Mucosa of descending colon (tissue), 3 donors: Measurements from ENCODE around the gene CDC14A. TPM values are rescaled to one million over a fixed set of nuclear protein-coding genes. Genes with fewer than 3 reads are reported as not detected.

Experiments
- ATAC-seq: fragments of 200-7000 bp; cut with Tn5 transposase; one replicate; pipeline ENCODE4 v1.9.1; 2020; ENCODE audit warnings: mild to moderate bottlenecking, moderate library complexity
- DNase-seq, 3 donors: peaks; one replicate each; pipeline ENCODE4 v3.0.0-alpha.2; 2020
- H3K36me3 ChIP-seq: fragments of 200-600 bp; one replicate; pipeline ENCODE4 v1.8.0; 2021; ENCODE audit warnings: low read depth, mild to moderate bottlenecking
- H3K4me1 ChIP-seq: fragments of 200-600 bp; one replicate; pipeline ENCODE4 v1.8.0; 2021; ENCODE audit warnings: low read depth, mild to moderate bottlenecking
- H3K4me3 ChIP-seq: fragments of 200-600 bp; one replicate; pipeline ENCODE4 v1.8.0; 2021; ENCODE audit warnings: mild to moderate bottlenecking
- H3K9me3 ChIP-seq: fragments of 200-600 bp; one replicate; pipeline ENCODE4 v1.8.0; 2021; ENCODE audit warnings: mild to moderate bottlenecking
- intact Hi-C, 2 donors: fragments of 100-400 bp; cut with DNase I in 1 of 2; cut with micrococcal nuclease in 1 of 2; formaldehyde crosslinking; loops; one replicate each; pipeline versions ENCODE4 v1.11.0 to v1.11.1; 2022; cut with DNase I, micrococcal nuclease
- total RNA-seq, 3 donors: library from RNA; stranded (reverse); fragmentation: NEBNext Ultra II Directional in 2 of 3; extraction: Animal tissue kit (Norgen Biotek cat#: 25700) in 2 of 3; gene quantifications; one replicate each; pipeline versions ENCODE4 v1.2.1 to v1.2.4, GENCODE V29; 2021 to 2023
- TF ChIP-seq, protein P1 (sequence below): fragments of 200-600 bp; IDR thresholded peaks from one replicate; pipeline ENCODE4 v1.8.0; 2022; ENCODE audit warnings: antibody characterized with exemption, mild to moderate bottlenecking
- donor health status: DM: no; HTN: no; CAD: no; lungs with moderate emphysema.
- donor health status: DM: no; HTN: no; CAD: no.
- donor health status: DM: no; HTN: yes; CAD: no.

Gene CDC14A
- total RNA-seq, 3 donors from 2014 or later = 15.6 to 34.3 (median 18.5) TPM

DNA sequence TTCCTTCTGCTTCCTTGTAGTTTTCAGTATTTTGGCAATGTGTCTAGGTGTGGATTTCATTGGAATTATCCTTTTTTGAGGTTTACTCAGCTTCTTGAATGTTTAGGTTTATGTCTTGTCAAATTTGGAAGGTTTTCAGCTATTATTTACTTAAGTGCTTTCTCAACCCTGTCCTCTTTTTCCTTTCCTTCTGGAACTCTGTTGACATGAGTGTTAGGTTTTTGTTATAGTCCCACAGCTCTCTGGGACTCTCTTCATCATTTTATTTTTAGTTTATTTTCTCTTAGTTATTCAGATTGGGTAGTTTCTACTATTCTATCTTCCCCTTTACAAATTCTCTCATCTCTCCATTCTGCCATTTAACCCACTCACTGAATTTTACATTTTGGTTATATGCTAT, 122.5 kb downstream of the CDC14A start:
- TF ChIP-seq, protein P1, sequence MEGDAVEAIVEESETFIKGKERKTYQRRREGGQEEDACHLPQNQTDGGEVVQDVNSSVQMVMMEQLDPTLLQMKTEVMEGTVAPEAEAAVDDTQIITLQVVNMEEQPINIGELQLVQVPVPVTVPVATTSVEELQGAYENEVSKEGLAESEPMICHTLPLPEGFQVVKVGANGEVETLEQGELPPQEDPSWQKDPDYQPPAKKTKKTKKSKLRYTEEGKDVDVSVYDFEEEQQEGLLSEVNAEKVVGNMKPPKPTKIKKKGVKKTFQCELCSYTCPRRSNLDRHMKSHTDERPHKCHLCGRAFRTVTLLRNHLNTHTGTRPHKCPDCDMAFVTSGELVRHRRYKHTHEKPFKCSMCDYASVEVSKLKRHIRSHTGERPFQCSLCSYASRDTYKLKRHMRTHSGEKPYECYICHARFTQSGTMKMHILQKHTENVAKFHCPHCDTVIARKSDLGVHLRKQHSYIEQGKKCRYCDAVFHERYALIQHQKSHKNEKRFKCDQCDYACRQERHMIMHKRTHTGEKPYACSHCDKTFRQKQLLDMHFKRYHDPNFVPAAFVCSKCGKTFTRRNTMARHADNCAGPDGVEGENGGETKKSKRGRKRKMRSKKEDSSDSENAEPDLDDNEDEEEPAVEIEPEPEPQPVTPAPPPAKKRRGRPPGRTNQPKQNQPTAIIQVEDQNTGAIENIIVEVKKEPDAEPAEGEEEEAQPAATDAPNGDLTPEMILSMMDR = no peak
- no peak for DNase-seq
- Histone ChIP-seq H3K4me1 (no peaks in the 10 kb centered on the region), H3K9me3 (no peaks in the 10 kb centered on the region), H3K4me3 (no peak overlapping the region), H3K36me3 (no peaks in the 10 kb centered on the region)
- intact Hi-C loops = no loop called here
- ATAC-seq = no peak

DNA sequence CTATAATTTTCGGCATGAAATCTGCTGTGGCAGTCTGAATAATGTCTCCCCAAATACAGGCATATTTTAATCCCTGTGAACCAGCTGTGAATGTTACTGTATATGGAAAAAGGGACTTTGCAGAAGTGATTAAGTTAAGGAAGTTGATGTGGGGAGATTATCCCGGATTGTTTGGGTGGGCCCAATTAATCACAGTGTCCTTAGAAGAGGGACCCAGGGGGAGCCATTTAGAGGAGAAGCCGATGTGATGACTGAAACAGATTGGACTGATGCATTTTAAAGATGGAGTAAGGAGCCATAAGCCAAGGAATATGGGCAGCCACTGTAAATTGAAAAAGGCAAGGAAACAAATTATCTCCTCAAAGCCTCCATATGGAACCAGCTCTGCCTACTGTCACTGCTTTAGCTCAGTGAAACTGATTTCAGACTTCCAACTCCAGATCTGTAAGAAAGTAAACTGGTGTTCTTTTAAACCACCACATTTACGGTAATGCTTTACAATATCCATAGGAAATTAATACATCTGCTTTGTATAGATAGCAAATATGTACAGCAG, 124.5 kb downstream of the CDC14A start:
- ATAC-seq (no peak), DNase-seq (no peak)
- intact Hi-C loops = no loop called here
- TF ChIP-seq, protein P1 = no peak
- no peaks in the 10 kb centered on the region for H3K36me3 ChIP-seq
- no peaks in the 10 kb centered on the region for H3K4me1 ChIP-seq
- H3K9me3 ChIP-seq = no peaks in the 10 kb centered on the region
- H3K4me3 ChIP-seq = no peak overlapping the region

DNA sequence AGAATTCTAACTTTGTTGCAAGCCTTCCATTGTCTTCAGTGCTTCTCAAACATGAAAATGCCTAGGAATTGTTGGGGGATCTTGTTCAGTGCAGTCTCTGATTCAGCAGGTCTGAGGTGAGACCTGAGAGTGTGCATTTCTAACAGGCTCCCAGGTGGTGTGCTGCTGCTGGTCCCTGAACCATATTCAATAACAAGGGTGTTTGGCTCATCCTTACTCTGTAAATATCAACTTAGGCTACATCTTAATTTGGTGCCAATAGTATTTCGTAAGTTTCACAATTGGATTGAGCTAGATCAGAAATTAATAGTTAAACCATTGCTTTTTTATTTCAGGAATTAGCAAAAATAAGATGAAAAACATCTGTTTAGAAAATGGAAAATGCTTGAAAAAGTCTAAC, 126.5 kb downstream of the CDC14A start:
- DNase-seq (no peak), ATAC-seq (no peak)
- Histone ChIP-seq H3K4me1 (no peaks in the 10 kb centered on the region), H3K9me3 (no peaks in the 10 kb centered on the region), H3K36me3 (no peaks in the 10 kb centered on the region), H3K4me3 (no peak overlapping the region)
- intact Hi-C loops = no loop called here
- TF ChIP-seq, protein P1 = no peak

DNA sequence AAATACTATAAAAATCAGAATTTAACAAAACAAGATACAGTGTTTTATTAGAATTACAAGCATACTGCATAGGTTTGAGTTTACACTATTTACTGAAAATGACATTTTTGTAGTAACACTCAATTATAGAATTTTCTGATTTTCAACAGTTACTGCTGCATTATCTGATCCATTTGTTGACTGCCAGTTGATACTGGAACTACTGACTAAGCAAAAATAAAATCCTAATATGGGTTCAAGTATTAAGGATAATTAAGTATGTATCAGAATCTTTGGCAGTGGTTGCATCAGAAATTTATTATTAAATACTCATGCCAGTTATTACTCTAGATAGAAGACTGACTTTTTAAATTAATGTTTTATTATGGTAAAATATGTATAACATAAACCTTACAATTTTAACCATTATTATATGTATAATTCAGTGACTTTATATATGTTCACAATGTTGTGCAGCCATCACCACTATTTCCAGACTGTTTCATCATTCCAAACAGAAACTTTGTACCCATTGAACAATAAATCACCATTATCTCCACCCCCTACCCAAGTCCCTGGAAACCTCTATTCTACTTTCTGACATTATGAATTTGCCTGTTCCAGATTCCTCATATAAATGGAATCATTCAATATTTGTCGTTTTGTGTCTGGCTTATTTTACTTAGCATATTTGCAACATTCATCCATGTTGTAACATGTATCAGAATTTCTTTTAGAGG, 127.5 kb downstream of the CDC14A start:
- H3K9me3 ChIP-seq = no peaks in the 10 kb centered on the region
- no peaks in the 10 kb centered on the region for H3K36me3 ChIP-seq
- TF ChIP-seq, protein P1 = no peak
- intact Hi-C loops = no loop called here
- no peak overlapping the region for H3K4me3 ChIP-seq
- H3K4me1 ChIP-seq = no peaks in the 10 kb centered on the region
- no peak for DNase-seq
- ATAC-seq = no peak

DNA sequence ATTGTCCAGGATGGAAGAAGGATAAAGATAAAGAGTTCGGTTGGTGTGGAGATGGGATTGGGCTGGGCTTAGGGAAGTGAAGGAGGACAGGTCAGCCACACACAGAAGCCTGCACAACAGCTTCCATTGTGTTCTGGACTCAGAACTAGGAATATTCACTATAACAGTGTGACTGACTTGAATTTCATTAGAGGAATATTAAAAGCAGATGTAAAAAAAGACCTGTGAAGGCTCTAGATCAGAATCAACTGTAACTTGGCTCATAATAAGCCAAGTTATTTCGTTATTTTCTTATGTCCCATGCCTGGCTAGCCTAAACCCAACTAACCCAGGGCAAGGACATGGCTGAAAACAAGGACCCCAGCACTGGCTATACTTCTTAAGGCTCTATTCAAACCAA, 129.0 kb downstream of the CDC14A start:
- no peak for DNase-seq
- no peaks in the 10 kb centered on the region for H3K36me3 ChIP-seq
- ATAC-seq = no peak
- no peak overlapping the region for H3K4me3 ChIP-seq
- H3K9me3 ChIP-seq = no peaks in the 10 kb centered on the region
- TF ChIP-seq, protein P1 = no peak
- intact Hi-C loops = no loop called here
- no peaks in the 10 kb centered on the region for H3K4me1 ChIP-seq
